GM12873 (cell line): ENCODE data around the gene IFT22.

Experiments used
- CTCF ChIP-seq: IDR thresholded peaks from 2 replicates; pipeline ENCODE4 v1.5.1; 2012; ENCODE audit warnings: low read depth, mild to moderate bottlenecking, moderate library complexity, low read length, control low read depth; ENCODE audit not compliant: insufficient read depth; ENCODE audit errors: missing control alignments

IFT22 gene

DNA sequence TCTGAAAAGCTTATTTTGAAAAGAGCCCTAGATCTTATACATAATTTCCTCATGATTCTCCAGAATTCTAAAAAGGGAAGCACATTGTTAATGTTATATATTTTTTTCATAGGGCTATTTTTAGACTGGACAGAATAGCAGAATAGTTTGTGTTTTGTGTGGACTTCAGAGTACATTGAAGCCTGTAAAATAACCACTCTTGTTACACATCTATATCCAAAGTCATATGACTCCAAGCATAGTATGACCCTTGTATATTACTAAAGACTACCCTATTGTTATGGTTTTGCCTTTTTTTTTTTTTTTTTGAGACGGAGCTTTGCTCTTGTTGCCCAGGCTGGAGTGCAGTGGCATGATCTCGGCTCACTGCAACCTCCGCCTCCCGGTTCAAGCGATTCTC, 50.6 kb downstream of the IFT22 start:
- no peak for TF ChIP-seq CTCF

- TF ChIP-seq CTCF = no peak
Measured at GRCh38 chr7:101269664-101270063, 51.9 kb downstream of the IFT22 start.

DNA sequence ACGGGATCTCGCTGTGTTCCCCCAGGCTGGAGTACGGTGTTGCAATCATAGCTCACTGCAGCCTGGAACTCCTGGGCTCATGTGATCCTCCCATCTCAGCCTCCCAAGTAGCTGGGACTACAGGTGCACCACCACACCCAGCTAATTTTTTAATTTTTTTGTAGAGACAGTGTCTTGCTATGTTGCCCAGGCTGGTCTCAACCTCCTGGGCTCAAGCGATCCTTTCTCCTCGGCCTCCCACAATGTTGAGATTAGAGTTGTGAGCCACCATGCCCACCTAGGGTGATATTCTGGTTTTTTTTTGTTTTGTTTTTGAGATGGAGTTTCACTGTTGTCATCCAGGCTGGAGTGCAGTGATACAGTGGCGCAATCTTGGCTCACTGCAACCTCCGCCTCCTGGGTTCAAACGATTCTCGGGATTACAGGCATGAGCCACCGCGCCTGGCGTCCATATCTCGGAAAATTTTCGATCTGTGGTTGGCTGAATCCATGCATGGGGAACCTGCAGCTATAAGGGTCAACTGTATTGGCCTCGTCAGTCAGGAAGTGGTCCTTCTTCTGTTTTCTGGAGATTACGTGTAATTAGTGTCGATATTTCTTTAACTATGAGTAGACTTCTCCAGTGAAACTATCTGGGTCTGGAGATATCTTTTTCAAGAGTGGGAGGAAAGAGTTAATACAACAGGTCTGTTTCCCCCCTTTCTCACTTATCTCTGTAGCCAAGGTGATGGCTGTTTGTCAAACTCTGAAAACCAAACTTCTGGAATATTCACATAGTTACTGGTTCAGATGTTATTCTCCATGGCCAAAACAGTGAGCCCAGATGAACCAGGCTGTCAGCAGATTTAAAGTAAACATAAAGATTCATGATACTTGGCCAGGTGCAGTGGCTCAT, 55.7 kb downstream of the IFT22 start:
- no peak for TF ChIP-seq CTCF
